Glomerular endothelial cell (primary cell): ENCODE measurements around the gene MGAT5B. TPM values are rescaled to one million over a fixed set of nuclear protein-coding genes. Genes with fewer than 3 reads are reported as not detected.

Source experiments
- DNase-seq: peaks from one replicate; pipeline ENCODE4 v3.0.0-alpha.2; 2011; ENCODE audit warnings: low read depth, low spot score; ENCODE audit errors: extremely low read depth
- total RNA-seq: library from RNA; depleted of rRNA; stranded (reverse); fragments of >200 nt; gene quantifications from 2 replicates; pipeline ENCODE4 v1.2.3, GENCODE V29; 2015

MGAT5B gene
- total RNA-seq, 1 donor from 2014 or later, result 10.0 TPM

GRCh38 chr17:76901542-76902197 lies 33.5 kb downstream of the MGAT5B start:
- no peak for DNase-seq

DNA sequence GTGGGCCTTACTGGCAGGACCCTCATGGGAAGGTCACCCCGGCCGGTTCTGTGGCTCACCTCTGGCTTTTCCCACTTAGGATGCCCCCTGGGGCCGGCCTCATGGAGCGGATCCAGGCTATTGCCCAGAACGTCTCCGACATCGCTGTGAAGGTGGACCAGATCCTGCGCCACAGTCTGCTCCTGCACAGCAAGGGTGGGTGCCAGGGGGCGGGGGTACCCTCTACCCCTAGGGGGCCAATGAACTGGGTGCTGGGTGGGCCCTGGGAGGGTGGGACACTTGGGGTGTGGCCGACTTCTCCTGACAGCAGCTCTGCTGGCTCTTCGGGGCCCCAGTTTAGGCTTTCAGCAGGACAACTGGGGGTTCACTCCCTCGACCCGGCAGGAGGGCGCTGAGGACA lies 34.3 kb downstream of the MGAT5B start:
- no peak for DNase-seq

GRCh38 chr17:76903631-76904030 lies 35.4 kb downstream of the MGAT5B start:
- no peak for DNase-seq

DNA sequence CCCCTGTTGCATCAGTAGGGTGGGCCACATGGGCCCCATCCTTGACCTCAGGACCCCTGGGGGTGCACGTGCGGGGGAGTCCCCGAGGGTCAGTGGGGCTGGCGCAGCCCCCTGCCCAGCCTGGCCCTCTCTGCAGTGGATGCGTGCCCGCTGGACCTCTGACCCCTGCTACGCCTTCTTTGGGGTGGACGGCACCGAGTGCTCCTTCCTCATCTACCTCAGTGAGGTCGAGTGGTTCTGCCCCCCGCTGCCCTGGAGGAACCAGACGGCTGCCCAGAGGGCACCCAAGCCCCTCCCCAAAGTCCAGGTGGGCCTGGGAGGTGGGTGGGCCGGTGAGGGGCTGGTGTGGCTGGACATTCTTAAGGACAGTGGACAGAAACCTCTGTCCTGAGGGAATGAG lies 35.9 kb downstream of the MGAT5B start:
- DNase-seq, result no peak

GRCh38 chr17:76905036-76905435 lies 36.8 kb downstream of the MGAT5B start:
- DNase-seq, result no peak

GRCh38 chr17:76905836-76906235 lies 37.6 kb downstream of the MGAT5B start:
- no peak for DNase-seq

DNA sequence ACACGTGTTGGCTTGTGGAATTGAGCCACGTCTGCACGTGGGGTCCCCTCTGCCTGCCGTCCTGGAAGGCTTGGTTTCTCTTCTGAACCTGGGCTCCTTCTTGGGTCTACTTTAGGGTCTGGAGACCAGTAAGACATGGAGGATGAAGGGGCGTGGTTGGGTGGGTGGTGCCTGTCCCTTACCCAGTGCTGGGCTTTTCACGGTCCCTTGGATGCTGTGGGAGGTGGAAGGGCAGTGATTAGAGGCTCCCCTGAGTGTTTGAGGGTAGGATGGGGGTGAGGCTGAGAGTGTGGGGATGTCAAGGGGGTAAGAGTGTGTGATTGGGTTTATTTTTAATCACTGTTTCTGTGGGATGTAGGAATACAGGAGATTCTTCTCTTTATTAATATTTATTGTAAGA lies 38.3 kb downstream of the MGAT5B start:
- DNase-seq, result no peak

DNA sequence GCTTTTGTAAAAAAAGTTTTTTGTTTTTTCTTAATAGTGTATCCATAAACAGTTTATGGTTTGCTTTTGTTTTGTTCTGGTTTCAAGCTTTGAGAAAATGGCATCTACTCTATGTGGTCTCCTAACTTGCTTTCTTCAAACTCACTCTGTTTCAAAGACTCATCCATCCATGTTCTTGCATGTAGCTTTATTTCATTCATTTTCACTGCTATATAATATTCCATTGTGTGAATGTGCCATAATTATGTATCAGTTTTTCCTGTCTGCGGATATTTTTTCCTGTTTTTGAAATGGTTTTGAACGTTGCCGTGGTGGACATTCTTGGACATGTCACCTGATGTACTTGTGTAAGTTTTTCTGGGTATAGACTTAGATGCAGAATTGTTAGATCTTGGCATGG lies 39.1 kb downstream of the MGAT5B start:
- no peak for DNase-seq

GRCh38 chr17:76909971-76910760 lies 42.0 kb downstream of the MGAT5B start:
- DNase-seq, result peak; percentile 5

DNA sequence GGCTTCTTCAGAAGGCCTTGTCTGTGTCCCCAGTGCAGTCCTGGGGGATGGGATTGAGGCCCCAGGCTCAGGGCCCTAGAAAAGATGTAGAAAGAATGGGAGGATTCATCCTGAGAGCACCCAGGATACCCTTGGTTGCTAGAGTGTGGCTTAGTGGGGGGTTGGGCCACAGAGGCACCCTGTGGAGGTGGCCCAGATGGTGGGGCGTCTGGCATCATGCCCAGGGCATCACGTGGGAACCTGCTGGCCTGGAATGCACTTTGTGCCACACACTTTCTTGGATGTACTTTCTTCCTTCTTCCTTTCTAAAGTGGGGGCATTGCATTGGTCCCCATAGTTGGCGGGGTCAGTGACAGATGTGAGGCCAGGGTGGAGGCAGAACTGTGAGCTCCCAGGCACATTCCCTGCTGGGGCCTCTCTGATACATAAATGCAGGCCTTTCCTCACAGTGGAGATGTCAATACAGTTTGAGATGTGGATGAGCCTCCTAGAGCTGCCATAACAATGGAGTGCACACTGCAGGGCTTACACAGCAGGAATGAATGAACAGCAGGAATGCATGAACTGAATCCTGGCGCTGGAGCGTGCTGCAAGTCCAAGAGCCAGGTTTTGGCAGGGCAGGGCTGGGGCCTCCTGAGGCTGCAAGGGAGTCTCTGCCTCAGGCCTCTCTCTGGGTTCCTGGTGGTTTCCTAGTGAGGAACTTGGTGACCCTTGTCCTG lies 43.3 kb downstream of the MGAT5B start:
- DNase-seq, result no peak

DNA sequence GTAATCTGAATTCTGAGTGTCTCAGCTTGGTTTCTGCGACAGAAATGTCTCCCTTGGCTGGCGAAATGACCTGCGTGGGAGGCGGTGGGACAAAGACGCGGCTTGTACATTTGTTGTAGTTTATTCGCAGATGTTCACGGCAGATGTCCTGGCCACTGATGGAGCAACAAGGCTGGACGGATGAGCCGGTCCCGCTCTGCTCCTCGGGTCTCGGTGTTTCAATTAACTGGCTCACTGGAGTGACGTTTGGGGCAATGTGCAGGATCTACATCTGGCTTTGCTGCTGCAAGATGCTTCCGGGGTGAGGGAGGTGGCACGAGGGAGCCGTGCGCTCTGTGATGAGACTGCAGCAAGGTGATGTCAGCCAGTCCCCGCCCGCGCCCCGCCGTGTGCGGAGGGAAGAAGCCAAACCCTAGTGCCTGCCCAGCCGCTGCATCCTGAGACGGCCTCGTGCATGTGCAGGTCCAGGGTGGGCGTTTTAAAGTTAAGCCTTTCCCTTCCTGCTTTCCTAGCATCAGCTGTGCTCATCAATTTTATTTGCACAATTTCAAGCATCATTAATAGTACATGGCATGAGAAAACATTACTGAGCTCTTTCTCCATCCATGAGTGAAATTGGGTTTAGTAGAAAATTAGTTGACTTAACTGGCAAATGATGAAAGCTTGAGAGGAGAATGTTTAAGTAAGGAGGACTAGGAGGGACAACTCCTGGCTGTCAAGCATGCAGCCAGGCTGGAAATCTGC lies 44.4 kb downstream of the MGAT5B start:
- DNase-seq, result no peak

- no peak for DNase-seq
Observed at GRCh38 chr17:76914937-76915336, 46.7 kb downstream of the MGAT5B start.

- DNase-seq, result no peak
Observed at GRCh38 chr17:76915840-76916510, 47.8 kb downstream of the MGAT5B start.

- DNase-seq, result no peak
Observed at GRCh38 chr17:76917829-76918228, 49.6 kb downstream of the MGAT5B start.

DNA sequence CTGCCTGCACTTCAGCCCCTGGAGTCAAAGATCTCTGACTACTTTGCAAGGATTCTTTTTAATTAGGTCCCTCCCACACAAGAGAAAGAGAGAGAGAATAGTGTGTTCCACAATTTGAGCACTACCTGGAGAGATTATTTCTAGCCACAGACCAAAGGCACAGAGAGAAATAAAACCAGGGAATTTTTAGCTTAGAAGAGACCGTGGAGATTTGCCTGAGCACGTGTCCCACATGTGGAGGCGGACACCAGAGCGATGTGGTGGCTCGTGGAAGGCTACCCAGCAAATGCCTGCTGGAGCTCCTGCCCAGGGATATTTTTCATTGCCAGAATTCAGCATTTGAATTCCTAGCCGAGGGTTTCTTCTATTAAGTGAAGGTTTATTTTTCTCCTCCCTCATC lies 50.6 kb downstream of the MGAT5B start:
- DNase-seq, result no peak

- DNase-seq, result no peak
Observed at GRCh38 chr17:76920364-76921139, 52.3 kb downstream of the MGAT5B start.

DNA sequence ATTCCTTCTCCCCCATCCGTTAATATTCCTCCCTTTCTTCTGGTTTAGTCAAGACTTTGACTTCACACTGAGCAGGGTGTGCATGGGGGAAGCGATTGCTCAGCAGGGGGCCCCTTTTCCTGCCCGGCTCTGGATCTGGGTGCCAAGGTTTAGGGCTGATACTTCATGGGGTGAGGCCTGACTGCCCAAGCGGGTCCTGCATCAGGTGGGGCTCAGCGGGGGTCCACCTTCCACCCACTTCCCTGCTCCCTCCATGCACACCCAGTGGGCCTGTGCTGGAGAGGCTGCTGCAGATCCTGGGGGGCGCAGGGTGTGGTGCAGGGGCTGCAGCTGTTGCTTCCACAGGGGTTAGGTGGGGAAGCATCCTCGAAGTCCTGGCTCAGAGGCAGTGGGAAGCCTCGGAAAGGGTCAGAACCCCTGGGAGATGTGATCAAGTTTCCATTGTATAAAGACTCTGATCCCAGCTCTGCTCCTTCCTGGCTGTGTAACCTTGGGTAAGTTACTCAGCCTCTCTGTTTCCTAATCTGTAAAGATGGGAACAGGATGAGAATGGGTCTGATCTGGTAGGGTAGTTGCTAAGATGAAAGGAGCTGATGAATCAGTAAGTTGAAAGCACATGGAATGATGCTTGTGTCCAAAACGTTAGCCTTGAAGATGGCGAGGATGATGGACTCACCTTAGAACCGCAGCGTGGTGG lies 53.3 kb downstream of the MGAT5B start:
- DNase-seq, result no peak

- no peak for DNase-seq
Observed at GRCh38 chr17:76922084-76922483, 53.9 kb downstream of the MGAT5B start.

GRCh38 chr17:76922967-76923366 lies 54.8 kb downstream of the MGAT5B start:
- no peak for DNase-seq
